ENCODE results near the gene ITGAE.

ITGAE gene

GRCh38 chr17:3834811-3835210 lies 33.8 kb upstream of the ITGAE start:
- Histone ChIP-seq H3K27ac (no peak overlapping the region), H3K27me3 (replicated peaks) (no peaks in the 10 kb centered on the region), H3K4me3 (ENCODE audit: low read depth, low read length) (no peak overlapping the region), H3K36me3 (replicated peaks) (peaks cover 38% of the 10 kb centered on the region)
- in situ Hi-C loops (cut with HindIII; ENCODE audit: low pct_ligation_motif_present, low sequenced_read_pairs), result no loop called here
- TF ChIP-seq CTCF (IDR thresholded peaks at IDR 0.05; ENCODE audit: low read depth, low read length, missing control alignments), result no peak
- DNase-seq, result no peak

GRCh38 chr17:3828852-3829232 lies 27.9 kb upstream of the ITGAE start:
- no peak for DNase-seq
- Histone ChIP-seq H3K36me3 (replicated peaks) (peaks cover 28% of the 10 kb centered on the region), H3K27ac (no peak overlapping the region), H3K4me3 (ENCODE audit: low read depth, low read length) (no peak overlapping the region), H3K27me3 (replicated peaks) (no peaks in the 10 kb centered on the region)
- in situ Hi-C loops (cut with HindIII; ENCODE audit: low pct_ligation_motif_present, low sequenced_read_pairs), result no loop called here
- TF ChIP-seq CTCF (IDR thresholded peaks at IDR 0.05; ENCODE audit: low read depth, low read length, missing control alignments), result no peak

GRCh38 chr17:3828151-3828851 lies 27.3 kb upstream of the ITGAE start:
- in situ Hi-C loops (cut with HindIII; ENCODE audit: low pct_ligation_motif_present, low sequenced_read_pairs), result no loop called here
- no peak for TF ChIP-seq CTCF (IDR thresholded peaks at IDR 0.05; ENCODE audit: low read depth, low read length, missing control alignments)
- Histone ChIP-seq H3K27me3 (replicated peaks) (no peaks in the 10 kb centered on the region), H3K27ac (no peak overlapping the region), H3K36me3 (replicated peaks) (peaks cover 30% of the 10 kb centered on the region), H3K4me3 (ENCODE audit: low read depth, low read length) (no peak overlapping the region)
- DNase-seq, result no peak

GRCh38 chr17:3827124-3827773 lies 26.3 kb upstream of the ITGAE start:
- H3K27me3 ChIP-seq (replicated peaks), result no peaks in the 10 kb centered on the region
- TF ChIP-seq CTCF (IDR thresholded peaks at IDR 0.05; ENCODE audit: low read depth, low read length, missing control alignments), result peak; percentile 92
- in situ Hi-C loops (cut with HindIII; ENCODE audit: low pct_ligation_motif_present, low sequenced_read_pairs), result no loop called here
- H3K4me3 ChIP-seq (ENCODE audit: low read depth, low read length), result no peak overlapping the region
- DNase-seq, result peak; percentile 76
- H3K36me3 ChIP-seq (replicated peaks), result peaks cover 33% of the 10 kb centered on the region
- no peak overlapping the region for H3K27ac ChIP-seq

GRCh38 chr17:3826191-3826590 lies 25.2 kb upstream of the ITGAE start:
- Histone ChIP-seq H3K36me3 (replicated peaks) (peaks cover 44% of the 10 kb centered on the region), H3K27me3 (replicated peaks) (no peaks in the 10 kb centered on the region), H3K27ac (no peak overlapping the region), H3K4me3 (ENCODE audit: low read depth, low read length) (no peak overlapping the region)
- in situ Hi-C loops (cut with HindIII; ENCODE audit: low pct_ligation_motif_present, low sequenced_read_pairs), result no loop called here
- DNase-seq, result no peak
- no peak for TF ChIP-seq CTCF (IDR thresholded peaks at IDR 0.05; ENCODE audit: low read depth, low read length, missing control alignments)
